ENCODE results near the gene EBLN2. TPM values are rescaled to one million over a fixed set of nuclear protein-coding genes. Genes with fewer than 3 reads are reported as not detected.

EBLN2 gene
- total RNA-seq, 4 donors from 2014 or later: 4.7 to 20.5 (median 11.3) TPM

- TF ChIP-seq CTCF (IDR thresholded peaks at IDR 0.05) (no peak), POLR2A (IDR thresholded peaks at IDR 0.05) (no peak)
- intact Hi-C loops (cut with DNase I; ENCODE audit: low total_unique reads): no loop called here
- no peaks in the 10 kb centered on the region for H3K9me3 ChIP-seq
- no peak overlapping the region for H3K27ac ChIP-seq
- no peaks in the 10 kb centered on the region for H3K36me3 ChIP-seq
- no peaks in the 10 kb centered on the region for H3K4me1 ChIP-seq
- DNase-seq: no peak
- H3K27me3 ChIP-seq: no peaks in the 10 kb centered on the region
- no peak overlapping the region for H3K4me3 ChIP-seq
Observed at GRCh38 chr3:73080216-73080966, 18.9 kb downstream of the EBLN2 start.

- DNase-seq: no peak
- H3K36me3 ChIP-seq: no peaks in the 10 kb centered on the region
- no peaks in the 10 kb centered on the region for H3K27me3 ChIP-seq
- intact Hi-C loops (cut with DNase I; ENCODE audit: low total_unique reads): no loop called here
- H3K4me1 ChIP-seq: no peaks in the 10 kb centered on the region
- no peaks in the 10 kb centered on the region for H3K9me3 ChIP-seq
- TF ChIP-seq POLR2A (IDR thresholded peaks at IDR 0.05) (no peak), CTCF (IDR thresholded peaks at IDR 0.05) (no peak)
- H3K4me3 ChIP-seq: no peak overlapping the region
- no peak overlapping the region for H3K27ac ChIP-seq
Observed at GRCh38 chr3:73081140-73081539, 19.7 kb downstream of the EBLN2 start.

- Histone ChIP-seq H3K27me3 (no peaks in the 10 kb centered on the region), H3K4me3 (no peak overlapping the region), H3K36me3 (no peaks in the 10 kb centered on the region), H3K9me3 (no peaks in the 10 kb centered on the region), H3K4me1 (no peaks in the 10 kb centered on the region), H3K27ac (no peak overlapping the region)
- intact Hi-C loops (cut with DNase I; ENCODE audit: low total_unique reads): no loop called here
- DNase-seq: no peak
- TF ChIP-seq CTCF (IDR thresholded peaks at IDR 0.05): no peak
- no peak for TF ChIP-seq POLR2A (IDR thresholded peaks at IDR 0.05)
Observed at GRCh38 chr3:73084170-73084569, 22.7 kb downstream of the EBLN2 start.

- Histone ChIP-seq H3K27me3 (no peaks in the 10 kb centered on the region), H3K4me3 (no peak overlapping the region), H3K27ac (no peak overlapping the region), H3K9me3 (no peaks in the 10 kb centered on the region), H3K36me3 (no peaks in the 10 kb centered on the region), H3K4me1 (no peaks in the 10 kb centered on the region)
- intact Hi-C loops (cut with DNase I; ENCODE audit: low total_unique reads): no loop called here
- TF ChIP-seq POLR2A (IDR thresholded peaks at IDR 0.05) (no peak), CTCF (IDR thresholded peaks at IDR 0.05) (peak; percentile 70 to 83 (median 78))
- peak; percentile 40 to 54 for DNase-seq
Observed at GRCh38 chr3:73086071-73086494, 24.6 kb downstream of the EBLN2 start.

GRCh38 chr3:73094129-73094528 is 32.7 kb downstream of the EBLN2 start:
- Histone ChIP-seq H3K27me3 (no peaks in the 10 kb centered on the region), H3K9me3 (no peaks in the 10 kb centered on the region), H3K4me3 (no peak overlapping the region), H3K4me1 (no peaks in the 10 kb centered on the region), H3K27ac (no peak overlapping the region), H3K36me3 (no peaks in the 10 kb centered on the region)
- DNase-seq: no peak
- intact Hi-C loops (cut with DNase I; ENCODE audit: low total_unique reads): no loop called here
- TF ChIP-seq CTCF (IDR thresholded peaks at IDR 0.05): no peak
- no peak for TF ChIP-seq POLR2A (IDR thresholded peaks at IDR 0.05)
